ENCODE measurements around the gene CDC42BPA.

GRCh38 chr1:227058321-227058751, 260.0 kb downstream of the CDC42BPA start:
- TF ChIP-seq ESRRG (CRISPR knock-in tag; IDR thresholded peaks at IDR 0.05): no peak
- TF ChIP-seq OSR1 (CRISPR knock-in tag; IDR thresholded peaks at IDR 0.05): no peak
- no peak for TF ChIP-seq ZC3H10 (CRISPR knock-in tag; IDR thresholded peaks at IDR 0.05)
- no peak for TF ChIP-seq ZFP30 (CRISPR knock-in tag; IDR thresholded peaks at IDR 0.05)
